Sigmoid colon (tissue), 7 donors: ENCODE measurements around the gene HNRNPC. TPM values are rescaled to one million over a fixed set of nuclear protein-coding genes. Genes with fewer than 3 reads are reported as not detected.
"Not testable (repeated sequence)": the region's sequence is repeated elsewhere in the genome, so short reads cannot be mapped to it uniquely, and the experiment has no call there.

ENCODE experiments used
- DNase-seq: peaks from one replicate; pipeline ENCODE4 v3.0.0-alpha.2; 2019
- H3K27ac ChIP-seq, 4 donors: fragments of 200-600 bp; sonication (generic); one replicate each; pipeline ENCODE4 v1.5.1; 2016 to 2019; ENCODE audit warnings: mild to moderate bottlenecking in 1 of 4
- H3K27me3 ChIP-seq, 3 donors: fragments of 200-600 bp; sonication (generic); one replicate each; pipeline ENCODE4 v1.5.1; 2019; ENCODE audit warnings: mild to moderate bottlenecking in 1 of 3
- H3K36me3 ChIP-seq, 4 donors: fragments of 200-600 bp; sonication (generic); one replicate each; pipeline ENCODE4 v1.5.1; 2016 to 2019
- H3K4me1 ChIP-seq, 4 donors: fragments of 200-600 bp; sonication (generic); one replicate each; pipeline ENCODE4 v1.5.1; 2017 to 2019
- H3K4me3 ChIP-seq, 4 donors: fragments of 200-600 bp; sonication (generic); one replicate each; pipeline ENCODE4 v1.5.1; 2017 to 2019; ENCODE audit warnings: mild to moderate bottlenecking in 2 of 4, moderate library complexity in 1 of 4
- H3K9me3 ChIP-seq, 4 donors: fragments of 200-600 bp in 3 of 4; sonication (generic) in 3 of 4; one replicate each; pipeline versions ENCODE4 v1.5.1 to v1.6.1; 2013 to 2019
- CTCF ChIP-seq, 4 experiments: fragments of 450-650 bp in 3 of 4; fragments of 200-600 bp in 1 of 4; IDR thresholded peaks; one replicate each; pipeline ENCODE4 v1.5.1; 2016 to 2019; ENCODE audit warnings: antibody characterized with exemption in 4 of 4, mild to moderate bottlenecking in 3 of 4, moderate library complexity in 2 of 4
- EP300 ChIP-seq, 4 donors: sonication (generic); formaldehyde crosslinking; IDR thresholded peaks; one replicate each; pipeline ENCODE4 v1.6.1; 2017; ENCODE audit warnings: antibody characterized with exemption in 4 of 4
- POLR2A ChIP-seq, 2 donors: fragments of 450-650 bp; IDR thresholded peaks; one replicate each; pipeline ENCODE4 v1.6.1; 2016; ENCODE audit warnings: antibody characterized with exemption in 2 of 2, mild to moderate bottlenecking in 2 of 2, moderate library complexity in 2 of 2
- POLR2AphosphoS5 ChIP-seq, 4 donors: sonication (generic); formaldehyde crosslinking; IDR thresholded peaks; one replicate each; pipeline ENCODE4 v1.6.1; 2017; ENCODE audit warnings: antibody characterized with exemption in 4 of 4
- WGBS, 2 donors: extraction: QIAGEN DNeasy Blood & Tissue Kit; methylation state at CpG; one replicate each; pipeline ENCODE4 v1.1.7; 2013; 5-methylcytosine and 5-hydroxymethylcytosine counted together
- intact Hi-C: fragments of 100-400 bp; cut with DNase I; formaldehyde crosslinking; loops from one replicate; pipeline ENCODE4 v1.15.1; 2023
- polyA plus RNA-seq, 3 donors: library from polyadenylated mRNA; stranded (reverse); fragments of 200-250 nt; gene quantifications; one replicate each; pipeline ENCODE4 v1.2.3, GENCODE V29; 2013
- total RNA-seq, 4 donors: library from RNA; depleted of rRNA; stranded (reverse); fragments of >200 nt; gene quantifications; one replicate each; pipeline ENCODE4 v1.1.0, GENCODE V29; 2016
- donor health status: healthy with polysubstance abuse.
- donor health status: Bipolar disorder and iron deficiency.
- donor health status: healthy.

The HNRNPC gene
- total and polyA plus RNA-seq, 7 donors, result 365 to 645 (median 419) TPM

DNA sequence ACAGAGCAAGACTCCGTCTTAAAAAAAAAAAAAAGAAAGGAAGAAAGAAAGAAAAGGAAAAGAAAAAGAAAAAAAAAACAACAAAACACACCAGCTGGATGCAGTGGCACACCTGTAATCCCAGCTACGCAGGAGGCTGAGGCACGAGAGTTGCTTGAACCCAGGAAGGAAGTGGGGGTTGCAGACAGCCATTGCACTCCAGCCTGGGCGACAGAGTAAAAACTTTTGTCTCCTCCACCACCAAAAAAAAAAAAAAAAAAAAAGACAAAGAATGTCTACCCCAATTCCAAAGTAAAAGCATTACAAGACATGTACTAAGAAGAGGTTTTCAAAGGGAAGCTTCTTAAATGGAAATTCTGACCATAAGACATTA is 53.4 kb downstream of the HNRNPC start:
- no peak for DNase-seq
- peaks cover 0 to 65% (median 27%) of the 10 kb centered on the region in 4 donors for H3K4me1 ChIP-seq
- H3K4me3 ChIP-seq, result no peak overlapping the region
- intact Hi-C loops, result no loop called here
- no peak overlapping the region for H3K27ac ChIP-seq
- WGBS, 2 donors, result 56 to 84% methylated on average over 4 of the region's 4 CpGs
- no peaks in the 10 kb centered on the region for H3K9me3 ChIP-seq
- H3K36me3 ChIP-seq, result peaks cover 19 to 82% (median 22%) of the 10 kb centered on the region in 4 donors
- H3K27me3 ChIP-seq, result no peaks in the 10 kb centered on the region
- TF ChIP-seq CTCF (IDR thresholded peaks at IDR 0.05) (no peak), POLR2A (IDR thresholded peaks at IDR 0.05) (no peak), EP300 (IDR thresholded peaks at IDR 0.05) (no peak), POLR2AphosphoS5 (IDR thresholded peaks at IDR 0.05) (no peak)

DNA sequence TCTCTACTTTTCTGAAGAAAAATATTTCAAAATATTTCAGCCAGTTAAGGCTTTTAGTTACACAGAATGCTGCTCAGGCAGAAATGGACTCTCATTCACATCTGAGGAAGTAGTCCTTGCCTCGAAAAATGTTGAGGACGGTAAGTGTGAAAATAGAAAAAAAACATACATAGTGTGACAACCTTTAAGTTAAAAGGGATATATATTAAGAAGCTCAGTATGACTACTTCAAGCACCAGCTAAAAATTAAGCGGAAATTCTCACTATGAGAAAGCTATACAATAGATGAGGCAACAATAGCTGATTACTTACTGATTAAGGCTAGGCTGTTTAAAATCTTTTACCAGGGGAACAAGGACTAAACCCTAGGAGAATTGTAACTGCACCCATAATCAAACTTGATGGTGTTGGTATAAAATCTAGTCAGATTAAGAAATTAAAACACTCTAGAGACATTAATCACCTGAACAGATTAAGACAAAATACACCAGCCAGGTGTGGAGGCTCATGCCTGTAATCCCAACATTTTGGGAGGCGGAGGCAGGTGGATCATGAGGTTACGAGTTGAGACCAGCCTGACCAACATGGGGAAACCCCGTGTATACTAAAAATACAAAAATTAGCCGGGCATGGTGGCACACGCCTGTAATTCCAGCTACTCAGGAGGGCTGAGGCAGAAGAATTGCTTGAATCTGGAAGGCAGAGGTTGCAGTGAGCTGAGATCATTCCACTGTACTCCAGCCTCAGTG is 53.9 kb downstream of the HNRNPC start:
- H3K9me3 ChIP-seq, result no peaks in the 10 kb centered on the region
- 76 to 77% methylated on average over 8 of the region's 8 CpGs for WGBS, 2 donors
- no peak overlapping the region for H3K4me3 ChIP-seq
- intact Hi-C loops, result no loop called here
- DNase-seq, result no peak
- H3K4me1 ChIP-seq, result peaks cover 0 to 64% (median 27%) of the 10 kb centered on the region in 4 donors
- H3K27me3 ChIP-seq, result no peaks in the 10 kb centered on the region
- no peak for TF ChIP-seq POLR2A (IDR thresholded peaks at IDR 0.05)
- TF ChIP-seq CTCF (IDR thresholded peaks at IDR 0.05), result no peak
- no peak for TF ChIP-seq EP300 (IDR thresholded peaks at IDR 0.05)
- H3K27ac ChIP-seq, result no peak overlapping the region
- peaks cover 19 to 81% (median 23%) of the 10 kb centered on the region in 4 donors for H3K36me3 ChIP-seq

- Histone ChIP-seq H3K27ac (no peak overlapping the region), H3K36me3 (peaks cover 27 to 90% (median 36%) of the 10 kb centered on the region in 4 donors), H3K27me3 (no peaks in the 10 kb centered on the region), H3K9me3 (no peaks in the 10 kb centered on the region), H3K4me1 (peaks cover 0 to 48% (median 13%) of the 10 kb centered on the region in 4 donors), H3K4me3 (no peak overlapping the region)
- no peak for DNase-seq
- WGBS, 2 donors, result 93 to 98% methylated on average over 1 of the region's 1 CpG
- TF ChIP-seq EP300 (IDR thresholded peaks at IDR 0.05), result no peak
- no peak for TF ChIP-seq CTCF (IDR thresholded peaks at IDR 0.05)
- TF ChIP-seq POLR2A (IDR thresholded peaks at IDR 0.05), result no peak
- no peak for TF ChIP-seq POLR2AphosphoS5 (IDR thresholded peaks at IDR 0.05)
- intact Hi-C loops, result no loop called here
Measured at GRCh38 chr14:21213652-21214051, 55.6 kb downstream of the HNRNPC start.

- H3K36me3 ChIP-seq, result peaks cover 31 to 91% (median 40%) of the 10 kb centered on the region in 4 donors
- DNase-seq, intact Hi-C loops: not testable (repeated sequence)
Measured at GRCh38 chr14:21212824-21213223, 56.4 kb downstream of the HNRNPC start.

DNA sequence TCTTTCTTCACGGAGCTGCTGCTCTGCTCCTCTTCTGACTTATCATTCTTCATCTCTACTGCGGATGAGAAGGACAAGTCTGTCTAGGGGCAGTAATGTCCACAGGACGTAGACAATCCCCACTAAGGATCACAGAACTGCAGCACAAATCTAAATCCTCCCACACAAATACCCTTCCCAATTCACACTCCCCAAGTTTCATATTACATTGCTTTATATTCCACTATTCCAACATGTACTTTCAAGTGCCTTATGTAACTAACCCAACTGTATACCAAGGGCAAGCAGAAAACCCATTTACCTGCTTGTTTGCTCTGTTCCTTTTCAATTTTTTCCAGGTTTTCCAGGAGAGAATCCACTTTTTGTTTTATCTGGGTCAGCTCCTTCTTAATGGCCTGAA is 57.7 kb downstream of the HNRNPC start:
- TF ChIP-seq POLR2AphosphoS5 (IDR thresholded peaks at IDR 0.05) (no peak), EP300 (IDR thresholded peaks at IDR 0.05) (no peak), CTCF (IDR thresholded peaks at IDR 0.05) (no peak), POLR2A (IDR thresholded peaks at IDR 0.05) (no peak)
- Histone ChIP-seq H3K36me3 (peaks cover 31 to 90% (median 39%) of the 10 kb centered on the region in 4 donors), H3K9me3 (no peaks in the 10 kb centered on the region), H3K4me3 (no peak overlapping the region), H3K27ac (no peak overlapping the region), H3K27me3 (no peaks in the 10 kb centered on the region), H3K4me1 (peaks cover 0 to 28% (median 0%) of the 10 kb centered on the region in 4 donors)
- WGBS, 2 donors, result 90 to 91% methylated on average over 3 of the region's 3 CpGs
- intact Hi-C loops, result no loop called here
- DNase-seq, result no peak

More at GRCh38 chr14:21212824-21213223, 56.4 kb downstream of the HNRNPC start:
- H3K27me3 ChIP-seq, H3K27ac ChIP-seq, H3K9me3 ChIP-seq, H3K4me3 ChIP-seq: not testable (repeated sequence)
- 89 to 92% methylated on average over 8 of the region's 8 CpGs for WGBS, 2 donors
- H3K4me1 ChIP-seq, result peaks cover 0 to 40% (median 5%) of the 10 kb centered on the region in 4 donors
